HG02885 (cell line): Measurements from ENCODE around the gene TMC8.

Experiments
- ATAC-seq: cut with Tn5 transposase; IDR thresholded peaks from one replicate; pipeline ENCODE4 v1.9.1; 2021; ENCODE audit warnings: mild to moderate bottlenecking; ENCODE audit not compliant: unreplicated experiment, poor library complexity

TMC8 gene

GRCh38 chr17:78174346-78174869 is 43.8 kb downstream of the TMC8 start:
- ATAC-seq, result no peak

- no peak for ATAC-seq
Observed at GRCh38 chr17:78174870-78175642, 44.5 kb downstream of the TMC8 start.

- no peak for ATAC-seq
Observed at GRCh38 chr17:78175643-78175981, 45.0 kb downstream of the TMC8 start.

- peak; percentile 41 for ATAC-seq
Observed at GRCh38 chr17:78176548-78177025, 46.0 kb downstream of the TMC8 start.

GRCh38 chr17:78179372-78179771 is 48.8 kb downstream of the TMC8 start:
- no peak for ATAC-seq

- ATAC-seq, result no peak
Observed at GRCh38 chr17:78180083-78180482, 49.5 kb downstream of the TMC8 start.

- no peak for ATAC-seq
Observed at GRCh38 chr17:78180508-78180907, 49.9 kb downstream of the TMC8 start.

GRCh38 chr17:78182504-78182903 is 51.9 kb downstream of the TMC8 start:
- no peak for ATAC-seq

- no peak for ATAC-seq
Observed at GRCh38 chr17:78183916-78184315, 53.3 kb downstream of the TMC8 start.

- ATAC-seq, result no peak
Observed at GRCh38 chr17:78184351-78184750, 53.8 kb downstream of the TMC8 start.

- no peak for ATAC-seq
Observed at GRCh38 chr17:78184868-78185267, 54.3 kb downstream of the TMC8 start.

GRCh38 chr17:78185981-78186691 is 55.6 kb downstream of the TMC8 start:
- ATAC-seq, result no peak

GRCh38 chr17:78186692-78187595 is 56.4 kb downstream of the TMC8 start, which contains the start of the genes AFMID and TK1:
Gene AFMID (plus strand): TSS chr17:78187362. CDS start chr17:78187371, 9 bp downstream.
Gene TK1 (minus strand): TSS chr17:78187052. CDS start chr17:78186994, 58 bp downstream.
- peak; percentile 91 for ATAC-seq
